Measurements from ENCODE around the gene EIF2S3B. TPM values are rescaled to one million over a fixed set of nuclear protein-coding genes. Genes with fewer than 3 reads are reported as not detected.

The EIF2S3B gene
- total RNA-seq, 1 donor from 2014 or later = 0.22 TPM

DNA sequence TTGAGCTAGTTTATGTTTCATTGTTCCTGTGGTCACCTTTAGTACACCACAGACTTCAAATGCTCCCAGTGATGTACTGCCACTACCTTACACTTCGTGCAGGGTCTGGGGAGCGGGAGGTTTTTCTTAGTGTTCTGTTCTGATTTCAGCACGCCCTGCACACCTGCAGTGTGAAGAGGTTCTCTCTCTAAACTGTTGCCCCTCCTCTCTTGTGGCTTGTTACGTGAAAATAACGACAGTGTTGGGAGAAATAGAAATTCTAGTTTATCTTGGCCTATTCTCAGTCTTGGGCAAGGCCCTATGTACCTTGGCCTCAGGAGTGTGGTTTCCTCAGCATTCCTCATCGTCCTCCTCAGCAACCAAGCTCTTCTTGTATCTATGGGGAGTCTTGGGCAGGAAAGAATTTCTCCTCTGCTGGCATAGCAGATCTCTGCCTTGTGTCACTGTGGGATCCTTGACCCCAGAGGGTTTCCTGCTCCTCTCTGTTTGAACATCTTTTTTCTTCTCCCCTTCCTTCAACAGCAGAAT lies 48.6 kb downstream of the EIF2S3B start:
- intact Hi-C loops (cut with micrococcal nuclease) = no loop called here
- Histone ChIP-seq H3K4me3 (no peak overlapping the region), H3K36me3 (no peaks in the 10 kb centered on the region), H3K9me3 (replicated peaks) (no peaks in the 10 kb centered on the region), H3K4me1 (no peaks in the 10 kb centered on the region), H3K27ac (replicated peaks) (no peak overlapping the region), H3K27me3 (ENCODE audit: low read depth) (peaks cover 18% of the 10 kb centered on the region)
- TF ChIP-seq, protein P1, sequence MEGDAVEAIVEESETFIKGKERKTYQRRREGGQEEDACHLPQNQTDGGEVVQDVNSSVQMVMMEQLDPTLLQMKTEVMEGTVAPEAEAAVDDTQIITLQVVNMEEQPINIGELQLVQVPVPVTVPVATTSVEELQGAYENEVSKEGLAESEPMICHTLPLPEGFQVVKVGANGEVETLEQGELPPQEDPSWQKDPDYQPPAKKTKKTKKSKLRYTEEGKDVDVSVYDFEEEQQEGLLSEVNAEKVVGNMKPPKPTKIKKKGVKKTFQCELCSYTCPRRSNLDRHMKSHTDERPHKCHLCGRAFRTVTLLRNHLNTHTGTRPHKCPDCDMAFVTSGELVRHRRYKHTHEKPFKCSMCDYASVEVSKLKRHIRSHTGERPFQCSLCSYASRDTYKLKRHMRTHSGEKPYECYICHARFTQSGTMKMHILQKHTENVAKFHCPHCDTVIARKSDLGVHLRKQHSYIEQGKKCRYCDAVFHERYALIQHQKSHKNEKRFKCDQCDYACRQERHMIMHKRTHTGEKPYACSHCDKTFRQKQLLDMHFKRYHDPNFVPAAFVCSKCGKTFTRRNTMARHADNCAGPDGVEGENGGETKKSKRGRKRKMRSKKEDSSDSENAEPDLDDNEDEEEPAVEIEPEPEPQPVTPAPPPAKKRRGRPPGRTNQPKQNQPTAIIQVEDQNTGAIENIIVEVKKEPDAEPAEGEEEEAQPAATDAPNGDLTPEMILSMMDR (IDR thresholded peaks at IDR 0.05; ENCODE audit: borderline replicate concordance) = no peak
- no peak for DNase-seq

DNA sequence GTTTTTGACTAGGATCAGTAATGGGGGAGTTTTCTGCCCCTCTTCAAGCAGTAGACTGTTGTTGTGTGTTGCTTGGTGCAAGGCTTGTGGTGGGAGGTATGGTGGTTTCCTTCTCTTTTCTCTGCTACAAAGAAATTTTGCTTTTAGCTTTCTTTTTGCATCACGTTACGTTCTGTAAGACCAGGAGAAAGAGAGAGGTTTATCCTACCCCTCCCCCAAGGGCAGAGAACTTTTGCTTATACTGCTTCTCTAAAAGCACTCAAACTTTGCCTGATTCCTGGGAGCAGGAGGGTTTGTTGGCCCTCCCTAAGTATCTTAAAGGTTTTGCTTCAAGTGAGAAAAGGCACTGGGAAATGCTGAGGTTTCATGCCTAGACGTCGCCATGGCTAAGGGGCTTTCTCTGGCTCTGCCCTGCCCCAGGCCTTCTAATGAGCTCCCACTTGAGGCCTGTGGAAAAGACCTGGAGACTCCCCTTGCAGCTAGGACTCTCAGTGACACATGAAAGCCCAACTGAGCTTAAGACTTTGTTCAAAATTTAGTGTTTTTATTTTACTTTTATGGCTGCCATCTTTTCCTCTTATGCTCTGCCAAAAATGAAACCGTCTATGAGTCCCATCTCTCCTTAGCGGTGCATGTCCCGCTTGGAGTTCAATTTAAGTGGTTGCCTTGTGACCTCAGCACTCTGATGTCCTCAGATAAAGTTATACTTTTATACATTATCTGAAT lies 49.2 kb downstream of the EIF2S3B start:
- intact Hi-C loops (cut with micrococcal nuclease) = no loop called here
- TF ChIP-seq, protein P1 (IDR thresholded peaks at IDR 0.05; ENCODE audit: borderline replicate concordance) = no peak
- no peaks in the 10 kb centered on the region for H3K9me3 ChIP-seq (replicated peaks)
- H3K4me3 ChIP-seq = no peak overlapping the region
- no peak for DNase-seq
- no peak overlapping the region for H3K27ac ChIP-seq (replicated peaks)
- H3K27me3 ChIP-seq (ENCODE audit: low read depth) = peaks cover 18% of the 10 kb centered on the region
- no peaks in the 10 kb centered on the region for H3K4me1 ChIP-seq
- H3K36me3 ChIP-seq = no peaks in the 10 kb centered on the region

DNA sequence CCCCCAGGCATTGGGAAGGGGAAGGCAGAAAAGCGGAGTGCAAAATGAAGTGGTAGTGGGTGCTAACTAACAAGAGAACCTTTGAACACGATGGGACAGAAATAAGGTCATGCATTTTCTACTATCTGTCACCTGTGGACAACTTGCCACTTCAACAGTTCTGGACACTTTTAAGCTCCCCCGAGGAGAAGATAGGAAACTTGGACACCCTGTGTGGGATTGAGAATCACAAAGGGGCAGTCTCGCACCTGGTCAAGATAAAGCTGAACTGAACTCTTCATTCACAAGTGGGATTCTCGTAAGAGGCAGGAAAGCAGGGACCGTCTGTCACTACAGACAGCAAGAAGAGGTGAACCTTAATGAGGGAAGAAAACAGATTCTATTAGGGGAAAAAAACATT lies 51.6 kb downstream of the EIF2S3B start:
- Histone ChIP-seq H3K36me3 (no peaks in the 10 kb centered on the region), H3K4me3 (no peak overlapping the region), H3K27ac (replicated peaks) (no peak overlapping the region), H3K9me3 (replicated peaks) (no peaks in the 10 kb centered on the region), H3K4me1 (no peaks in the 10 kb centered on the region), H3K27me3 (ENCODE audit: low read depth) (peaks cover 18% of the 10 kb centered on the region)
- intact Hi-C loops (cut with micrococcal nuclease) = no loop called here
- no peak for DNase-seq
- TF ChIP-seq, protein P1 (IDR thresholded peaks at IDR 0.05; ENCODE audit: borderline replicate concordance) = no peak

DNA sequence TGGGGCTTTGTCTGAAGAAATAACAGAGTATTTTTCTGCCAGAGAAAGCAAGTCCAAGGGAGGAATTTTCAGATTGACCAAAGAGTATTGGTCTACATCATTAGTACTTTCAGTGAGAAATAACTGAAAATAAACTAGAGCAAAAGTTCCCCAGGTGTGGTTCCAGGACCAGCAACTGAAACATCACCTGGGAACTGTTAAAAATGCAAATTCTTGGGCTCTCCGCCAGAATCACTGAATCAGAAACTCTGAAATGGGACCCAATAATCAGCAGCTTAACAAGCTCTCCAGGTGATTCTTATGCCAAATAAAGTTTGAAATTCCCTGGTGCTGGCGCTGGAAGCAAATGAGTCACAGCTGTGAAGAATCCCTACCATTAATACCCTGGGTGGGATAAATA lies 52.1 kb downstream of the EIF2S3B start:
- no peak for DNase-seq
- Histone ChIP-seq H3K27ac (replicated peaks) (no peak overlapping the region), H3K27me3 (ENCODE audit: low read depth) (peaks cover 18% of the 10 kb centered on the region), H3K4me1 (no peaks in the 10 kb centered on the region), H3K9me3 (replicated peaks) (no peaks in the 10 kb centered on the region), H3K4me3 (no peak overlapping the region), H3K36me3 (no peaks in the 10 kb centered on the region)
- intact Hi-C loops (cut with micrococcal nuclease) = no loop called here
- TF ChIP-seq, protein P1 (IDR thresholded peaks at IDR 0.05; ENCODE audit: borderline replicate concordance) = no peak

Other genes starting within 250 kb of the EIF2S3B start
- gene KLRD1, start 198.0 kb upstream of the EIF2S3B start, total RNA-seq = 1.4 TPM
- 0.36 TPM for gene KLRK1, start 115.8 kb upstream of the EIF2S3B start, total RNA-seq
- not detected for gene KLRC4, start 96.1 kb upstream of the EIF2S3B start, total RNA-seq
- not detected for gene KLRC3, start 85.3 kb upstream of the EIF2S3B start, total RNA-seq
- not detected for gene KLRC2, start 69.9 kb upstream of the EIF2S3B start, total RNA-seq
- not detected for gene KLRC1, start 52.5 kb upstream of the EIF2S3B start, total RNA-seq
- 13.9 TPM for gene MAGOHB, start 107.7 kb downstream of the EIF2S3B start, total RNA-seq
- gene STYK1, start 168.2 kb downstream of the EIF2S3B start, total RNA-seq = not detected
- 903 TPM for gene YBX3, start 217.4 kb downstream of the EIF2S3B start, total RNA-seq